Chondrocyte (in vitro differentiated cells): ENCODE results near the gene CAPN5. TPM values are rescaled to one million over a fixed set of nuclear protein-coding genes. Genes with fewer than 3 reads are reported as not detected.
A peak's percentile ranks its signal among the peaks of the same experiment; 100 is the strongest.

Source experiments
- DNase-seq: peaks from one replicate; pipeline ENCODE4 v3.0.0; 2021; ENCODE audit warnings: mixed read lengths, low spot score
- H3K27ac Mint-ChIP-seq: one replicate; pipeline ENCODE4 v1.8.0; 2021; ENCODE audit warnings: mild to moderate bottlenecking, moderate library complexity, mixed read lengths; ENCODE audit not compliant: unreplicated experiment
- H3K27me3 Mint-ChIP-seq: 2 replicates; pipeline ENCODE4 v1.8.0; 2021; ENCODE audit warnings: low read depth, mixed read lengths
- H3K36me3 Mint-ChIP-seq: 2 replicates; pipeline ENCODE4 v1.8.0; 2021; ENCODE audit warnings: low read depth, mixed read lengths
- H3K4me1 Mint-ChIP-seq: 2 replicates; pipeline ENCODE4 v1.8.0; 2021; ENCODE audit warnings: low read depth, mild to moderate bottlenecking, mixed read lengths
- H3K4me3 Mint-ChIP-seq: one replicate; pipeline ENCODE4 v1.8.0; 2021; ENCODE audit warnings: mild to moderate bottlenecking, moderate library complexity, mixed read lengths; ENCODE audit not compliant: unreplicated experiment
- H3K9me3 Mint-ChIP-seq: 2 replicates; pipeline ENCODE4 v1.8.0; 2021; ENCODE audit warnings: low read depth, mixed read lengths
- CTCF ChIP-seq: fragments of 200-600 bp; sonication (generic); IDR thresholded peaks from 2 replicates; pipeline ENCODE4 v1.5.0; 2021; ENCODE audit warnings: antibody characterized with exemption, mild to moderate bottlenecking, moderate library complexity
- total RNA-seq: library from RNA; stranded (reverse); gene quantifications from 3 replicates; pipeline ENCODE4 v1.2.1, GENCODE V29; 2021

Gene CAPN5
- total RNA-seq, 1 donor from 2014 or later, result 11.9 TPM

GRCh38 chr11:77110836-77111235 is 44.1 kb downstream of the CAPN5 start:
- Mint-ChIP-seq H3K27ac (no peak overlapping the region), H3K27me3 (no peaks in the 10 kb centered on the region), H3K9me3 (no peaks in the 10 kb centered on the region), H3K4me3 (no peak overlapping the region), H3K4me1 (peaks cover 29% of the 10 kb centered on the region), H3K36me3 (no peaks in the 10 kb centered on the region)
- no peak for TF ChIP-seq CTCF
- no peak for DNase-seq

- Mint-ChIP-seq H3K27ac (no peak overlapping the region), H3K4me1 (peaks cover 29% of the 10 kb centered on the region), H3K9me3 (no peaks in the 10 kb centered on the region), H3K4me3 (no peak overlapping the region), H3K36me3 (no peaks in the 10 kb centered on the region), H3K27me3 (no peaks in the 10 kb centered on the region)
- no peak for TF ChIP-seq CTCF
- no peak for DNase-seq
These were observed 44.5 kb downstream of the CAPN5 start for GRCh38 chr11:77111277-77111676.

- no peak for DNase-seq
- Mint-ChIP-seq H3K9me3 (no peaks in the 10 kb centered on the region), H3K36me3 (no peaks in the 10 kb centered on the region), H3K4me1 (peaks cover 29% of the 10 kb centered on the region), H3K27me3 (no peaks in the 10 kb centered on the region), H3K27ac (no peak overlapping the region), H3K4me3 (no peak overlapping the region)
- no peak for TF ChIP-seq CTCF
These were observed 45.2 kb downstream of the CAPN5 start for GRCh38 chr11:77111946-77112345.

- DNase-seq, result no peak
- H3K4me3 Mint-ChIP-seq, result no peak overlapping the region
These were observed 46.0 kb downstream of the CAPN5 start for GRCh38 chr11:77112641-77113381.

More at GRCh38 chr11:77112641-77113381, 46.0 kb downstream of the CAPN5 start:
- Mint-ChIP-seq H3K27ac (peak overlapping the region; percentile 22), H3K4me1 (peaks cover 21% of the 10 kb centered on the region), H3K9me3 (no peaks in the 10 kb centered on the region), H3K36me3 (no peaks in the 10 kb centered on the region), H3K27me3 (no peaks in the 10 kb centered on the region)
- TF ChIP-seq CTCF, result no peak
